Peyer's patch (tissue), 4 donors: ENCODE results near the gene GREB1. TPM values are rescaled to one million over a fixed set of nuclear protein-coding genes. Genes with fewer than 3 reads are reported as not detected.

Experiments
- DNase-seq, 3 donors: peaks; one replicate each; pipeline ENCODE4 v3.0.0-alpha.2; 2017 to 2019
- H3K27ac ChIP-seq, 4 donors: fragments of 200-600 bp; sonication (generic); one replicate each; pipeline ENCODE4 v1.5.1; 2016 to 2019
- H3K27me3 ChIP-seq, 2 donors: fragments of 200-600 bp; sonication (generic); one replicate each; pipeline ENCODE4 v1.5.1; 2019
- H3K36me3 ChIP-seq, 3 donors: fragments of 200-600 bp; sonication (generic); one replicate each; pipeline ENCODE4 v1.5.1; 2016 to 2019
- H3K4me1 ChIP-seq, 4 donors: fragments of 200-600 bp; sonication (generic); one replicate each; pipeline ENCODE4 v1.5.1; 2016 to 2019
- H3K4me3 ChIP-seq, 4 donors: fragments of 200-600 bp; sonication (generic); 1 replicate in 3 of 4; 2 replicates in 1 of 4; pipeline ENCODE4 v1.5.1; 2016 to 2019; ENCODE audit warnings: mild to moderate bottlenecking in 1 of 4
- H3K9me3 ChIP-seq, 4 donors: fragments of 200-600 bp; sonication (generic); one replicate each; pipeline ENCODE4 v1.5.1; 2016 to 2019; ENCODE audit warnings: mild to moderate bottlenecking in 1 of 4
- POLR2A ChIP-seq, 2 donors: fragments of 450-650 bp; IDR thresholded peaks; one replicate each; pipeline ENCODE4 v1.5.1; 2017; ENCODE audit warnings: antibody characterized with exemption in 2 of 2, mild to moderate bottlenecking in 2 of 2, moderate library complexity in 2 of 2
- total RNA-seq, 4 donors: library from RNA; depleted of rRNA; stranded (reverse); fragments of >200 nt; gene quantifications; one replicate each; pipeline ENCODE4 v1.1.0, GENCODE V29; 2016
- TF ChIP-seq, protein P1 (sequence below), 6 experiments: fragments of 450-650 bp in 4 of 6; fragments of 200-600 bp in 2 of 6; sonication (generic) in 1 of 6; IDR thresholded peaks; one replicate each; pipeline ENCODE4 v1.5.1; 2017 to 2019; ENCODE audit warnings: antibody characterized with exemption in 6 of 6, mild to moderate bottlenecking in 3 of 6, moderate library complexity in 1 of 6

Gene GREB1
- total RNA-seq, 4 donors from 2014 or later, result 0.88 to 4.1 (median 1.9) TPM

GRCh38 chr2:11506611-11506969, 27.3 kb upstream of the GREB1 start:
- Histone ChIP-seq H3K9me3 (no peaks in the 10 kb centered on the region), H3K27me3 (no peaks in the 10 kb centered on the region), H3K36me3 (no peaks in the 10 kb centered on the region), H3K4me3 (no peak overlapping the region), H3K4me1 (no peaks in the 10 kb centered on the region), H3K27ac (no peak overlapping the region)
- no peak for DNase-seq
- TF ChIP-seq, protein P1, sequence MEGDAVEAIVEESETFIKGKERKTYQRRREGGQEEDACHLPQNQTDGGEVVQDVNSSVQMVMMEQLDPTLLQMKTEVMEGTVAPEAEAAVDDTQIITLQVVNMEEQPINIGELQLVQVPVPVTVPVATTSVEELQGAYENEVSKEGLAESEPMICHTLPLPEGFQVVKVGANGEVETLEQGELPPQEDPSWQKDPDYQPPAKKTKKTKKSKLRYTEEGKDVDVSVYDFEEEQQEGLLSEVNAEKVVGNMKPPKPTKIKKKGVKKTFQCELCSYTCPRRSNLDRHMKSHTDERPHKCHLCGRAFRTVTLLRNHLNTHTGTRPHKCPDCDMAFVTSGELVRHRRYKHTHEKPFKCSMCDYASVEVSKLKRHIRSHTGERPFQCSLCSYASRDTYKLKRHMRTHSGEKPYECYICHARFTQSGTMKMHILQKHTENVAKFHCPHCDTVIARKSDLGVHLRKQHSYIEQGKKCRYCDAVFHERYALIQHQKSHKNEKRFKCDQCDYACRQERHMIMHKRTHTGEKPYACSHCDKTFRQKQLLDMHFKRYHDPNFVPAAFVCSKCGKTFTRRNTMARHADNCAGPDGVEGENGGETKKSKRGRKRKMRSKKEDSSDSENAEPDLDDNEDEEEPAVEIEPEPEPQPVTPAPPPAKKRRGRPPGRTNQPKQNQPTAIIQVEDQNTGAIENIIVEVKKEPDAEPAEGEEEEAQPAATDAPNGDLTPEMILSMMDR (IDR thresholded peaks at IDR 0.05), result no peak
- no peak for TF ChIP-seq POLR2A (IDR thresholded peaks at IDR 0.05)

DNA sequence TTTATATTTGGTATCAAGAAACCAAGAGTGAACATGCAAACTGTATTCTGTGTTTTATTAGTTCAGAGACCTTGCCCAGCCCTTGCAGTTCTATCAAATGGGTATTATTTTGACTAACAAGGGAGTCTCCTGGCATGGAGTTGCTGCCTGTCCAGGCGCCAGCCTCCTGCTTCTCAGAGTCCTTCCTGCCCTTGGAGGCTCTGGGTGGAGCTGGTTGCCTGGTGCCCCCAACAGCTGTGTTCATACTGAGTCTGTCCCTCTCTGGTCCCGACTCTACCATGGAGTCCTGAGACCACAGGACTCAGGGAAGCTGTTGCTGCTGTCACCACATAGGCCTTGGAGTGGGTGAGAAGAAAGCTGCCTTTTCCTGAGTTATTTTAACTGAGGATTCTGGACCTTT, 26.3 kb upstream of the GREB1 start:
- TF ChIP-seq POLR2A (IDR thresholded peaks at IDR 0.05), result no peak
- H3K9me3 ChIP-seq, result no peaks in the 10 kb centered on the region
- peak overlapping the region in 1 of 4 donors; percentile 21 for H3K27ac ChIP-seq
- H3K36me3 ChIP-seq, result no peaks in the 10 kb centered on the region
- DNase-seq, result no peak
- no peaks in the 10 kb centered on the region for H3K4me1 ChIP-seq
- H3K27me3 ChIP-seq, result no peaks in the 10 kb centered on the region
- H3K4me3 ChIP-seq, result no peak overlapping the region

DNA sequence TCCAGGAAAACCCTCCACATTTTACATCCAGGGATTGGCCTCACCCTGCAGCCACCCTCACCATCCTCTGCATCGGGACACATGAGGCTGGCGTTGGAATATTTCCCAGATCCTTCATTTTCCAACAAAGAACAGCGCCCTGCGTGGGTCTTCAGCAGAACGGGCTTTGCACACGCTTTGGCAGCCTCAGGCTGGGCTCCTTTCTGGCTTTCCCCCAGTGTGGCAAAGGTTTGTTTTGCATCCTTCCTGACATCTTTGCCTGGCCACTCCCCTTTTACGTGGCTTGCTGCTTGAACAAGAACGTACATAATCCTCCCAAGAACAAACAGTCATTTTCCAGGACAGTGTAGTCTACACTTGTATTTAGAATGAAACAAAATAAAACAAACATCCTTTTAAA, 25.6 kb upstream of the GREB1 start:
- no peaks in the 10 kb centered on the region for H3K36me3 ChIP-seq
- no peak for DNase-seq
- no peaks in the 10 kb centered on the region for H3K4me1 ChIP-seq
- H3K4me3 ChIP-seq, result no peak overlapping the region
- TF ChIP-seq, protein P1 (IDR thresholded peaks at IDR 0.05), result no peak
- TF ChIP-seq POLR2A (IDR thresholded peaks at IDR 0.05), result no peak
- H3K9me3 ChIP-seq, result no peaks in the 10 kb centered on the region
- H3K27ac ChIP-seq, result peak overlapping the region in 1 of 4 donors; percentile 29
- no peaks in the 10 kb centered on the region for H3K27me3 ChIP-seq

GRCh38 chr2:11509657-11510360, 24.0 kb upstream of the GREB1 start:
- Histone ChIP-seq H3K4me3 (no peak overlapping the region), H3K27ac (no peak overlapping the region), H3K4me1 (no peaks in the 10 kb centered on the region), H3K36me3 (no peaks in the 10 kb centered on the region), H3K27me3 (no peaks in the 10 kb centered on the region), H3K9me3 (no peaks in the 10 kb centered on the region)
- no peak for DNase-seq
- TF ChIP-seq, protein P1 (IDR thresholded peaks at IDR 0.05), result no peak
- TF ChIP-seq POLR2A (IDR thresholded peaks at IDR 0.05), result no peak

- H3K4me1 ChIP-seq, result no peaks in the 10 kb centered on the region
- H3K36me3 ChIP-seq, result no peaks in the 10 kb centered on the region
- no peak for DNase-seq
- no peaks in the 10 kb centered on the region for H3K27me3 ChIP-seq
- TF ChIP-seq POLR2A (IDR thresholded peaks at IDR 0.05), result no peak
- TF ChIP-seq, protein P1 (IDR thresholded peaks at IDR 0.05), result no peak
- no peak overlapping the region for H3K27ac ChIP-seq
- H3K9me3 ChIP-seq, result no peaks in the 10 kb centered on the region
- H3K4me3 ChIP-seq, result no peak overlapping the region
Measured at GRCh38 chr2:11512431-11512830, 21.4 kb upstream of the GREB1 start.

DNA sequence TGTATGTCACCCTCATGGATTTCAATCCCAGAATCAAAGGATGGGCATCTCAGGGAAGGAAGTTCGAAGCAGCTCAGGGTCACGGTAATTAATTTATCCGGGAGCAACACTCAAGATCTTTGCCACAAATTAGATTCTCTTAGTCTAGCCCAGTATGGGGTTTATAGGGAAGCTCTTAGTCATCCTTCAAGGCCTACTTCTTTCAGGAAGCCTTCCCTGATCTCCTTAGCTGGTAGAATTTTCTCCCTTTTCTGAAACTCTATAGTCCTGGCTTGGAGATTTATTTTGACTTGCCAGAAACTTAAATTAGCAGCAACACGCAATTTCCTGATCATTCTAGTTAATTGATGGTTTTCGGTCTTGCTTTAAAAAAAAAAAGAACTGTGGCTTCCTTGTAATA, 20.5 kb upstream of the GREB1 start:
- TF ChIP-seq, protein P1 (IDR thresholded peaks at IDR 0.05), result no peak
- no peak for TF ChIP-seq POLR2A (IDR thresholded peaks at IDR 0.05)
- DNase-seq, result no peak

More for the DNA sequence above, 20.5 kb upstream of the GREB1 start:
- H3K27ac ChIP-seq, result no peak overlapping the region
- no peaks in the 10 kb centered on the region for H3K27me3 ChIP-seq
- H3K4me1 ChIP-seq, result no peaks in the 10 kb centered on the region
- H3K36me3 ChIP-seq, result no peaks in the 10 kb centered on the region
- H3K9me3 ChIP-seq, result no peaks in the 10 kb centered on the region
- H3K4me3 ChIP-seq, result no peak overlapping the region
